ENCODE measurements around the gene OR2H1. TPM values are rescaled to one million over a fixed set of nuclear protein-coding genes. Genes with fewer than 3 reads are reported as not detected.

Gene OR2H1
- total RNA-seq, 1 donor from 2014 or later = not detected

DNA sequence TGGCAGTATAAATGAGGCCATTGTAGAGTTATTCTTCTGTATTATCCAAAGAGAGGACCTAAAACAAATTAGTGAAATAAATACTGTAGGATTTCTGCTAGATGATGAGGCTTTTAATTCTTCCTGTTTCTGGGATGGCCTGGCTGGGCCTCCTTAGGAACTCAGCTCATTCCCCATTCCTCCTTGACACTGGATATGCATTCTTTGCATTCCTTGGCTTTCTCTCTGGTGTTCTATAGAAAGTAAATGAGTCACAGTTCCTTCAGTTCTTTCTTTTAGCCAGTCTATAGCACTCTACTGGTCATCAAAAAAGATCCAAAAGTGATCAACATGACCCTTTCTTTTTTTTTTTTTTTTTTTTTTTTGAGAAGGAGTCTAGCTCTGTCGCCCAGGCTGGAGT, 9.3 kb upstream of the OR2H1 start:
- H3K27ac Mint-ChIP-seq (ENCODE audit: unreplicated experiment) = peak overlapping the region; percentile 92
- no peaks in the 10 kb centered on the region for H4K20me1 ChIP-seq (ENCODE audit: insufficient read depth, low read length)
- H3K4me3 Mint-ChIP-seq (ENCODE audit: unreplicated experiment) = peak overlapping the region; percentile 42
- H3K27me3 ChIP-seq (ENCODE audit: insufficient read depth, low read length) = no peaks in the 10 kb centered on the region
- H3K9me3 ChIP-seq (ENCODE audit: insufficient read depth, low read depth, low read length) = no peaks in the 10 kb centered on the region
- H3K9me3 Mint-ChIP-seq (ENCODE audit: unreplicated experiment) = peaks cover 9% of the 10 kb centered on the region
- H3K27me3 Mint-ChIP-seq (ENCODE audit: low read depth, unreplicated experiment) = no peaks in the 10 kb centered on the region
- peaks cover 43% of the 10 kb centered on the region for H3K4me1 Mint-ChIP-seq (ENCODE audit: low read depth, unreplicated experiment)
- H3K27ac ChIP-seq (ENCODE audit: low read depth, low read length) = no peak overlapping the region
- H3K4me2 ChIP-seq (ENCODE audit: low read length) = no peak overlapping the region
- no peak overlapping the region for H2AFZ ChIP-seq (ENCODE audit: low read depth, low read length)
- TF ChIP-seq EZH2 (IDR thresholded peaks at IDR 0.05; ENCODE audit: insufficient read depth, low read length) = no peak
- no peak for TF ChIP-seq CTCF (IDR thresholded peaks at IDR 0.05; ENCODE audit: insufficient read depth, low read depth, low read length)
- no peaks in the 10 kb centered on the region for H3K36me3 ChIP-seq (ENCODE audit: insufficient read depth, low read length)
- DNase-seq (ENCODE audit: low read depth) = no peak
- no peak overlapping the region for H3K4me3 ChIP-seq (ENCODE audit: insufficient read depth, low read depth, low read length)
- H3K36me3 Mint-ChIP-seq (ENCODE audit: low read depth, unreplicated experiment) = peaks cover 3% of the 10 kb centered on the region
- FAIRE-seq = no peak
- H3K9ac ChIP-seq (ENCODE audit: low read length) = no peak overlapping the region
- H3K79me2 ChIP-seq (ENCODE audit: insufficient read depth, low read length) = no peaks in the 10 kb centered on the region
- H3K4me1 ChIP-seq (ENCODE audit: insufficient read depth, low read length) = peaks cover 2% of the 10 kb centered on the region

GRCh38 chr6:29451471-29452193, 5.3 kb upstream of the OR2H1 start:
- Histone ChIP-seq H3K27me3 (ENCODE audit: insufficient read depth, low read length) (no peaks in the 10 kb centered on the region), H3K9me3 (ENCODE audit: insufficient read depth, low read depth, low read length) (no peaks in the 10 kb centered on the region), H3K4me3 (ENCODE audit: insufficient read depth, low read depth, low read length) (no peak overlapping the region), H2AFZ (ENCODE audit: low read depth, low read length) (no peak overlapping the region), H4K20me1 (ENCODE audit: insufficient read depth, low read length) (no peaks in the 10 kb centered on the region), H3K4me2 (ENCODE audit: low read length) (no peak overlapping the region), H3K4me1 (ENCODE audit: insufficient read depth, low read length) (peaks cover 2% of the 10 kb centered on the region), H3K27ac (ENCODE audit: low read depth, low read length) (peak overlapping the region; percentile 32), H3K79me2 (ENCODE audit: insufficient read depth, low read length) (no peaks in the 10 kb centered on the region), H3K36me3 (ENCODE audit: insufficient read depth, low read length) (no peaks in the 10 kb centered on the region), H3K9ac (ENCODE audit: low read length) (no peak overlapping the region)
- Mint-ChIP-seq H3K27ac (ENCODE audit: unreplicated experiment) (peak overlapping the region; percentile 98), H3K27me3 (ENCODE audit: low read depth, unreplicated experiment) (no peaks in the 10 kb centered on the region), H3K9me3 (ENCODE audit: unreplicated experiment) (peaks cover 6% of the 10 kb centered on the region), H3K4me3 (ENCODE audit: unreplicated experiment) (no peak overlapping the region), H3K4me1 (ENCODE audit: low read depth, unreplicated experiment) (peaks cover 34% of the 10 kb centered on the region), H3K36me3 (ENCODE audit: low read depth, unreplicated experiment) (peaks cover 3% of the 10 kb centered on the region)
- FAIRE-seq (peak; percentile 13), DNase-seq (ENCODE audit: low read depth) (no peak)
- TF ChIP-seq CTCF (IDR thresholded peaks at IDR 0.05; ENCODE audit: insufficient read depth, low read depth, low read length) (no peak), EZH2 (IDR thresholded peaks at IDR 0.05; ENCODE audit: insufficient read depth, low read length) (no peak)

Data from astrocyte (in vitro differentiated cells and primary cell).